ENCODE data around the gene GPRIN3. TPM values are rescaled to one million over a fixed set of nuclear protein-coding genes. Genes with fewer than 3 reads are reported as not detected.

Gene GPRIN3
- total RNA-seq, 2 experiments from 2014 or later: 46.4 TPM

DNA sequence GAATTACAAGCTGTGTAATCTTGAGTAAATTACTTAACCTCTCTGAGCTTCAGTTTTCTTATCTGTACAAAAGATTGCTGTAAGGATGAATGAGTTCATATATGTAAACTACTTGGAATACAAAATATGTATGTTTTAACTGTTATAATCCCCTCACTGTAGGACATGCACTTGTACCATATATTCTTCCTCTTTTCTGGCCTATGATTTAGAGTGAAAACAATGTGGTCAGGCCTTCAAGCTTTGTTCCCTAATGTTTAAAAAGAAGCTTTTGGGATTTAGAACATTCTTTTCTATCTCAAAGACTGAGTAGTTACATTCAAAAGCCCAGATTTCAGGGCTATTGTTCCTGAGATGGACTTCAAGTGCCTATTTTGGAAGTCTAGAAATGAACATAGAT is 26.7 kb upstream of the GPRIN3 start:
- Mint-ChIP-seq H3K27me3 (no peaks in the 10 kb centered on the region), H3K4me3 (no peak overlapping the region), H3K4me1 (ENCODE audit: low read depth) (no peaks in the 10 kb centered on the region), H3K27ac (no peak overlapping the region), H3K36me3 (ENCODE audit: low read depth) (no peaks in the 10 kb centered on the region), H3K9me3 (no peaks in the 10 kb centered on the region)
- CTCF ChIA-PET: no interaction called here
- Histone ChIP-seq H3K27me3 (ENCODE audit: control insufficient read depth in 1 of 2, insufficient read depth in 2 of 2, low read length in 2 of 2) (no peaks in the 10 kb centered on the region), H3K27ac (ENCODE audit: low read depth in 1 of 2, low read length in 2 of 2) (no peak overlapping the region), H3K4me1 (ENCODE audit: insufficient read depth, low read length) (peaks cover 5% of the 10 kb centered on the region), H3K36me3 (ENCODE audit: insufficient read depth, low read length) (no peaks in the 10 kb centered on the region), H3K9me3 (ENCODE audit: control insufficient read depth in 1 of 2, insufficient read depth in 1 of 2, low read length in 2 of 2) (no peaks in the 10 kb centered on the region), H3K4me3 (ENCODE audit: low read length) (no peak overlapping the region)
- POLR2A ChIA-PET: no interaction called here
- no peak for DNase-seq
- TF ChIP-seq, protein P1, sequence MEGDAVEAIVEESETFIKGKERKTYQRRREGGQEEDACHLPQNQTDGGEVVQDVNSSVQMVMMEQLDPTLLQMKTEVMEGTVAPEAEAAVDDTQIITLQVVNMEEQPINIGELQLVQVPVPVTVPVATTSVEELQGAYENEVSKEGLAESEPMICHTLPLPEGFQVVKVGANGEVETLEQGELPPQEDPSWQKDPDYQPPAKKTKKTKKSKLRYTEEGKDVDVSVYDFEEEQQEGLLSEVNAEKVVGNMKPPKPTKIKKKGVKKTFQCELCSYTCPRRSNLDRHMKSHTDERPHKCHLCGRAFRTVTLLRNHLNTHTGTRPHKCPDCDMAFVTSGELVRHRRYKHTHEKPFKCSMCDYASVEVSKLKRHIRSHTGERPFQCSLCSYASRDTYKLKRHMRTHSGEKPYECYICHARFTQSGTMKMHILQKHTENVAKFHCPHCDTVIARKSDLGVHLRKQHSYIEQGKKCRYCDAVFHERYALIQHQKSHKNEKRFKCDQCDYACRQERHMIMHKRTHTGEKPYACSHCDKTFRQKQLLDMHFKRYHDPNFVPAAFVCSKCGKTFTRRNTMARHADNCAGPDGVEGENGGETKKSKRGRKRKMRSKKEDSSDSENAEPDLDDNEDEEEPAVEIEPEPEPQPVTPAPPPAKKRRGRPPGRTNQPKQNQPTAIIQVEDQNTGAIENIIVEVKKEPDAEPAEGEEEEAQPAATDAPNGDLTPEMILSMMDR (IDR thresholded peaks at IDR 0.05): no peak
- intact Hi-C loops (cut with DNase I, micrococcal nuclease): no loop called here
- ATAC-seq (ENCODE audit: poor library complexity): no peak

- H3K27ac ChIP-seq (ENCODE audit: low read depth in 1 of 2, low read length in 2 of 2): no peak overlapping the region
- H3K9me3 ChIP-seq (ENCODE audit: control insufficient read depth in 1 of 2, insufficient read depth in 1 of 2, low read length in 2 of 2): no peaks in the 10 kb centered on the region
- no peaks in the 10 kb centered on the region for H3K27me3 Mint-ChIP-seq
- H3K27ac Mint-ChIP-seq: no peak overlapping the region
- H3K36me3 ChIP-seq (ENCODE audit: insufficient read depth, low read length): no peaks in the 10 kb centered on the region
- H3K4me1 Mint-ChIP-seq (ENCODE audit: low read depth): no peaks in the 10 kb centered on the region
- DNase-seq (peak in 2 of 14 experiments; percentile 30 to 36), ATAC-seq (ENCODE audit: poor library complexity) (no peak)
- H3K4me3 ChIP-seq (ENCODE audit: low read length): no peak overlapping the region
- CTCF ChIA-PET: no interaction called here
- POLR2A ChIA-PET: no interaction called here
- peaks cover 3% of the 10 kb centered on the region for H3K4me1 ChIP-seq (ENCODE audit: insufficient read depth, low read length)
- H3K36me3 Mint-ChIP-seq (ENCODE audit: low read depth): no peaks in the 10 kb centered on the region
- TF ChIP-seq, protein P1 (IDR thresholded peaks at IDR 0.05): no peak
- no peaks in the 10 kb centered on the region for H3K27me3 ChIP-seq (ENCODE audit: control insufficient read depth in 1 of 2, insufficient read depth in 2 of 2, low read length in 2 of 2)
- intact Hi-C loops (cut with DNase I, micrococcal nuclease): no loop called here
- no peak overlapping the region for H3K4me3 Mint-ChIP-seq
- H3K9me3 Mint-ChIP-seq: no peaks in the 10 kb centered on the region
These were observed 24.3 kb upstream of the GPRIN3 start for GRCh38 chr4:89331686-89332544.

DNA sequence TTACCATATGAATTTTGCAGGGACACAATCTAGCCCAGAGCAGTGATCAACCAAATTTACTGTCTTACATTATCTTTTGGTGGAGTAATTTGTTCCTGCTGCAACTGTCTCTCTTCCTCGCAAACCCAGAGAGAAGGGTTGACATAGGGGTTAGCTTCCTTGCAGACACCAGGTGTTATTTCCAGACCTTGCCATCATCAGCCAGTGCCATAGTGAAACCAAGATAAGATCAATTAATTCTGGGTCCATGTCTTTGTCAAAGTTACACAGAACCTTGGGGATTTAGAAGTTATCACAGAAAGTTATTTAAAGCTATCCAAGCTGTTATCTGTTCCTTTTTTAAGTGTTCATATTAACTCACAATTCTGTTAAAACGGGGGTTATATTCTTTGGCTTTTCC is 23.6 kb upstream of the GPRIN3 start:
- H3K36me3 Mint-ChIP-seq (ENCODE audit: low read depth): no peaks in the 10 kb centered on the region
- ATAC-seq (ENCODE audit: poor library complexity) (no peak), DNase-seq (no peak)
- H3K27me3 ChIP-seq (ENCODE audit: control insufficient read depth in 1 of 2, insufficient read depth in 2 of 2, low read length in 2 of 2): no peaks in the 10 kb centered on the region
- POLR2A ChIA-PET: no interaction called here
- H3K27me3 Mint-ChIP-seq: no peaks in the 10 kb centered on the region
- no peaks in the 10 kb centered on the region for H3K4me1 Mint-ChIP-seq (ENCODE audit: low read depth)
- H3K36me3 ChIP-seq (ENCODE audit: insufficient read depth, low read length): no peaks in the 10 kb centered on the region
- no peak overlapping the region for H3K27ac Mint-ChIP-seq
- no peaks in the 10 kb centered on the region for H3K4me1 ChIP-seq (ENCODE audit: insufficient read depth, low read length)
- intact Hi-C loops (cut with DNase I, micrococcal nuclease): no loop called here
- TF ChIP-seq, protein P1 (IDR thresholded peaks at IDR 0.05): no peak
- no peak overlapping the region for H3K27ac ChIP-seq (ENCODE audit: low read depth in 1 of 2, low read length in 2 of 2)
- H3K4me3 ChIP-seq (ENCODE audit: low read length): no peak overlapping the region
- no peaks in the 10 kb centered on the region for H3K9me3 Mint-ChIP-seq
- CTCF ChIA-PET: no interaction called here
- no peaks in the 10 kb centered on the region for H3K9me3 ChIP-seq (ENCODE audit: control insufficient read depth in 1 of 2, insufficient read depth in 1 of 2, low read length in 2 of 2)
- H3K4me3 Mint-ChIP-seq: no peak overlapping the region

Data from CD4-positive, alpha-beta T cell (primary cell).